ENCODE results near the gene NUP42.

- TF ChIP-seq CTCF (optimal IDR thresholded peaks at IDR 0.05 in 1 of 3, IDR thresholded peaks at IDR 0.05 in 1 of 3, conservative IDR thresholded peaks at IDR 0.05 in 1 of 3; ENCODE audit: extremely low read depth in 1 of 3, insufficient read depth in 2 of 3, low read length in 3 of 3) (no peak), EZH2 (IDR thresholded peaks at IDR 0.05; ENCODE audit: low read length) (no peak)
Observed at GRCh38 chr7:23242321-23242720, 60.5 kb downstream of the NUP42 start.

All from keratinocyte (primary cell).